ENCODE measurements around the gene TTBK2.
A peak's percentile ranks its signal among the peaks of the same experiment; 100 is the strongest.

The TTBK2 gene

DNA sequence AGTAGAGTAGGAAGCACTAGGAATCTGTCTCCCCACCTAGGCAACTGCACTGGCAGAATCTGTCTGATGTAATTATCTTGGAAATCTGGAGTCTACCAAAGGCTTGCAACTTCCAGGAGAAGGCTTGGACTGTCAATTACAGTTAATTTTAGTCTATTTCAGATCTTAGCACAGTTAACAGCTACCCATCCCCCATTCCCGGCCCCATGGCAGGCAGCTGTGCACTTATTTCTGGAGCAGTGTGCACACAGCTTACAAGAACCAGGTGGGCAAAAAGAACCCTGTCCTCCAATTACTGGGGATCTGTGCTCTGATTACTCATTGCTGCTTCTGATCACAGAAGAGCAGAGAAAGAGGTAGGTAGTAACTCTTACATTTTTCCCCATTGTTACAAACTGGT lies 171.3 kb downstream of the TTBK2 start:
- no peak for DNase-seq

- no peak for DNase-seq
Measured at GRCh38 chr15:42744195-42744594, 176.4 kb downstream of the TTBK2 start.

GRCh38 chr15:42742149-42742548 lies 178.4 kb downstream of the TTBK2 start:
- DNase-seq: no peak

DNA sequence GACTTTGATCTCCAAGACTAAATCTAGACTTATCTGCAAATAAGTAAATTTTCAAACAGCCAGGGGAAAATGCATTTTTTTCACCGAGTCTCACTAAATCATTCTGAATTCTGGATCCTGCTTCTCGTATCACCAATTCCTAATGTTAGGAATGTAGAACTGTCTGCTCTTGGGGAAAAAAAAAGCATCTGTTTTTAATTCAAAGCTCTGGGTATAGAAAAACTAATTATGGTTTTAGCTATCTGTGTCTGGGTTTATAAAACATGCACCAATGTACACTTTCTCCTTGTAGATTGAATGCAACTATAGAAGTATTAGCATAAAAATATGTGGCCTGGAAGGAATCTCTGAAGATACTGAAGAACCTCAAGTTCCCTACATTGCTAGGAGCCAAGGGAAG lies 178.9 kb downstream of the TTBK2 start:
- no peak for DNase-seq

DNA sequence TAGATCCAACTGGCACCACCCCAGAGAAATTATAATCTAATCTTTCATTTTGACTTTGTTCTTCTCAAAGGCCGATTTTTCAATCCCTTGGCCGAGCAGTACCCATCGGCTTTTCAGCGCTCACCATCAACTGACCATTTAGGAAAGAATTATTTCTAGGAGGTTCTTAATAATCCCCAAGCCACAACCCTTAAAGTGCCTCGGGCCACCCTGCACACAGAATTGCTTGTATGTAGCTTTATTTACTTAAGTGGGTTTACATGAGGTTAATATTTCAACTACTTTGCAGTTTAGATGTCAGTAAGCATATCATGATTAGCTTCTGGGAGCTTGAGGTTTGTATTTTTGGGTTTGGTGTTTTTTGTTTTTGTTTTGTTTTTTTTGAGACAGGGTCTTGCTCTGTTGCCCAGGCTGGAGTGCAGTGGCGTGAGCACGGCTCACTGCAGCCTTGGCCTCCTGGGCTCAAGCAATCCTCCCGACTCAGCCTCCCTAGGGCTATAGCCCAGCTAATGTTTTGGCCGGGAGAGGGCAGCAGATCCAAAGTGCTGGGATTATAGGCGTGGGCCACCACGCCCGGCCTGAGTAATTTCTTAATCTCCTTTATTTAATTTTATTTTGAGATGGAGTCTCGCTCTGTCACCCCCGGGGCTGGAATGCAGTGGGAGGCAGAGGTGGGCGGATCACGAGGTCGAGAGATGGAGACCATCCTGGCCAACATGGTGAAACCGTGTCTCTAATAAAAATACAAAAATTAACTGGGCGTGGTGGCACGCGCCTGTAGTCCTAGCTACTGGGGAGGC lies 182.8 kb downstream of the TTBK2 start:
- DNase-seq: no peak

DNA sequence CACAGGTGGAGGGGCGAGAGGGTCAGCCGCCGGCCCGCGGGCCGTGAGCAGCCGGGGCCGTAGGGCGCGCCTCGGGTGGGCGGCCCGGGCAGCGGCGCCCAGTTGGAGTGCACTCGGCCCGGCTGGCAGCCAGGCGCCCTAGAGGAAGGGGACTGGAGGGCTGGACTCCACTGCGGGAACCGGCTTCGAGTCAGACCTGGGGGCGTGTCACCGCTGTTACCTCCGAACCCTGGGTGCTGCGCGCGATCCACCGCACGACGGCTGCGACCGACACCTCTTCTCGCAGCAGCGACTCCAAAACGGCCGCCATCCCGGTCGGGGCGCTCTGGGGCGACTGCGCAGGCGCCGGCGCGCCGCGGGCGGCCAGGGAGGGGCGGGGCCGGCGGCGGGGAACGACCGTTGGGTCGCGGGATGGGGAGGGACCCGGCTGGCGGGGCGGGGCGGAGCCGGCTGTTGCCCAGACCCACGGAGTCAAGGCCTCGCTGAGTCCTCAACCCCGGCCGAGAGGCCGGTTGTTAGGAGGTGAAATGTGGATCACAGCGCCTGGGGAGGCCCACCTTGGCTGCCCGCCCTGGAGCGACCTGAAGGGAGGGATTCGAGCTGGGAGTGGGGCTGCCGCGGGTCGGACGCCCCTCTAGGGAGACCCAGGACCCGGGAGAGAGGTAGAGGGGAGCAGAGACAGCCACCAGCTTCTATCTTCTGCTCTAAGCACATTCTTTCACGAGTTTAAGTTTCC lies 183.6 kb downstream of the TTBK2 start, which contains the start of gene CDAN1:
Gene CDAN1 (minus strand): TSS at position 336 of the 736 bp plus-strand sequence. CDS start 26 bp downstream, at position 310.
- peak; percentile 44 for DNase-seq

DNA sequence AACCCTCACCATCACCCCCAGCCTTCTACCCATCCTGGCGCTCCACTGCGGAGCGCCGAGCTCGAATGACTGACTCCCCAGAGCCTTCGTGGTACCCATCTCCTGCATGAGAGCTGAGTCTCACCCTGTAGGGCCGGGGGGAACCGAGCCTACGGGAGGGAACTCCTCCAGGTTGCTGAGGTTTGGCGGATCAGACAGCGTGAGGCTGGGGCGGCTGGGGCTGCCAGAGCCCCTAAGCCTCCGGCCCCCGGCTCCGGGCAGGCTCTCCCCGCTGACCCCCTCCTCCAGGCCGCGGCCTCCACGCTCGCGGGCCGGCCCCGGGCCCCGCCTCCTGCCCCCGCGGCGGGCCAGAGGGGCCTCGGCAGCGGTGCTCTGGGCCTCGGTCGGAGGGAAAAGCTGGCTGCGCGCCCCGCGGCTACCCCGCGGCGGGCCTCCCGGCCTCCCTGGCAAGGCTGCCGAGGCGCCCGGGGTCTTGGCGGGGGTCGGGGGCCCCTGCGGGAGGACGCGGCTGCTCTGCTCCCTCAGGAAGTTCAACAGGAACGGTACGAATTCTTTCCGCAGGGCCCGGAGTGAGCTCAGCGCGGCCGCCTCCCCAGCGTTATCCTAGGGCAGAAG lies 184.3 kb downstream of the TTBK2 start:
- no peak for DNase-seq

DNA sequence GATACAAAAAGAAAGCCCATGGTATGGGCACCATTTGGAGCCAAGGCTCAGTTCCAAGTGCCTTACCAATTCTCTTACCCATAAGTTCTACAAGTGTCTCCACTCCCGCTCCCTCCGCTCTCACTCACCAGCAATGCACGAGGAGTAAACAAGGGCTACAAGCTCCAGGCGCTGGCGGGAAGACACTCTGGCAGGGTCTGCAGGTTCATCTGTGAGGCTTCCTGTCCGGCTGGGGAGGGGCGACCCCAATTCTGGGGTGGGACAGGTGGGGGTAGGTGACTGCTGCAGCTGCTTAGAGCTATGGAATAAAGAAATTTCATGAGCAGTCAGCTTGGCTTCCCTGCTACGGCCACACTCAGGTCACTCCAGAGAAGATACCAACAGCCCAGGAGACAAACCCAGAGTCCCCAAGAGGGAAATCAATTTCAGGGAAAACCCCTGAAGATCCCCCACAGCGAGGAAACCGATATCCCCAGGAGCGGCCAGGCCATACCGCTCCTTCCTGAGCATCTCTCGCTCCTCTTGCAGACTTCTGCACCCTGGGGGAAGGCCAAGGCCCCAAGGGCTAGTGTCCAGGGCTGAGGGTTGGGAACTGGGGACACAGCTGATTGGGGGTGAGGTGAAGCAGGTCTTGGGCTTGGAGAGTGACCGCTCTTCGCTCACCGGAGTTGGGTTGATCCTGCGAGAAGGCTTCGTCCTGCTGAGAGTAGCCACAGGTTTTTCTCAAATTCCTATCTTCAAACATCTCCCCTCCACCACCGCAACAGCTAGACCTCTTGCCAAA lies 185.0 kb downstream of the TTBK2 start:
- DNase-seq: no peak

- DNase-seq: no peak
Measured at GRCh38 chr15:42734076-42734672, 186.4 kb downstream of the TTBK2 start.

- no peak for DNase-seq
Measured at GRCh38 chr15:42733027-42733426, 187.6 kb downstream of the TTBK2 start.

DNA sequence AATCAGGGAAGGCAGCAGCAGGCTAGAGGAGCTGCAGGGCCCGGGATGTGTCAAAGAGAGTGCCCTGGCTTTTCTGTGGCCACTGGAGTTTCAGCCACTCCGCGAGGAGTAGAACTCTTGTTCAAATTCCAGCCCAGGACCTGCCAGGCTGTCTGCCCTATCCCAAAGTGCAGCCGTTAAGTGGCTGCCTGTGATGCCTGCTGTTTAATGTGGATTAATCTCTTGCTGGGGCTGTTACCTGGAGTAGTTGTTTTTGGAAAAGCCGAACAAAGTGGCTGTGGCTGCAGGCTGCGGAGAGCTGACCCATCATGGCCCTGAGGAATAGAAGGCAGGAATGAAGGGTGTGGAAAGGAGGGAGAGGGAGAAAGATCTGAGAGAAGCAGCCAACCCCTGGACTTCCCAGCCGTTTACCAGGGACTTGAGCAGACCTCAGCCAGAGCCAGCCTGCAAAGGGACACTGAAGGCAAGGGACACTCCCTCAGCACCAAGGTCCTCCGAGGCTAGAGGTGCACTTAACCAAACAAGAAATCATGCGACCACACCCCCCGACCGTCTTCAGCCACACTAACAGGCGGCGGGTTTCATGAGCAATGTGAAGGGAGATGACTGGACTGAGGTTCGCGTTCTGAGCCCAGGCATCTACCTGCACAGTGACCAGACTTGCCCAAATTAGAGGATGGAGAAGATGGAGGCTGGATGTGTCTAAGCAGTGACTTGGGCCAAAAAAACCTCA lies 188.3 kb downstream of the TTBK2 start:
- DNase-seq: no peak

DNA sequence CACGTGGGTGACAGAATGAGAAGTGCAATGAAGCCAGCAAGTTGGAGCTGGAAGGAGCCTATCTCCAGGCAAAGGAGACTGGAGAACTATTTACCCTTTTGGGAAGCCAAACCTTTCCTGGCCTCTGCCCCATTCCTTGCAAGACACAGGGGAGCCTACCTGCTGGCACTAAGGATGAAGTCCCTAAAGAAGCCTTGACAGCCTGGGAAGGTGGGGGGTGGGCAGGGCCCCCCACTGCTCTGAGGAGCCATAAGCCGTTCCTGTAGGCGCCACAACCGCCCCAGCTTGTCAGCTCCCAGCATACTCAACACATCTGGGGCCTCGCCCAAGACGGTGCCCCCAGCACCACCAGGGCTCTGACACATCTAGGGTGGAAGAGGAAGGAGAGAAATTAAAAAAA lies 189.1 kb downstream of the TTBK2 start:
- no peak for DNase-seq

GRCh38 chr15:42730536-42730935 lies 190.0 kb downstream of the TTBK2 start:
- no peak for DNase-seq

DNA sequence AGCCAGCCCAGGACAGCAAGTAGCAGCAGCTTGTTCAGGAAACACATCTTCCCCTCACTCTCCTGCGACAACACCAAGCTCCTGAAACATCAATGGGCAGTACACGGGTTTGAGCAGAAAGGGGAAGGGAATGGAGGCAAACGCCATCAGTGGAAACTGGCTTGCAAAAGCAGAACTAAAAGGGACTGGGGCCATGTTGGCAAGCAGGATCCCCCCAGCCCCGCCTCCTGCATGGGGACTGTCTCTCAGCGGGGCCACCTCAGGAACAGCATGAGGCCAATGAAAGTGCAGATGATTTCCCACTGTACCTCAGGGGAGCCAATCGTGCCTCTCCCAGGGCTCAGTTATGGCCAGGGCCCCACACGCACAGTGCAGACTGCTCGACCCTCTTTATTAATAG lies 190.4 kb downstream of the TTBK2 start:
- no peak for DNase-seq

GRCh38 chr15:42729409-42729808 lies 191.2 kb downstream of the TTBK2 start:
- DNase-seq: no peak

- DNase-seq: no peak
Measured at GRCh38 chr15:42728972-42729371, 191.6 kb downstream of the TTBK2 start.

GRCh38 chr15:42728560-42728959 lies 192.0 kb downstream of the TTBK2 start:
- DNase-seq: no peak

DNA sequence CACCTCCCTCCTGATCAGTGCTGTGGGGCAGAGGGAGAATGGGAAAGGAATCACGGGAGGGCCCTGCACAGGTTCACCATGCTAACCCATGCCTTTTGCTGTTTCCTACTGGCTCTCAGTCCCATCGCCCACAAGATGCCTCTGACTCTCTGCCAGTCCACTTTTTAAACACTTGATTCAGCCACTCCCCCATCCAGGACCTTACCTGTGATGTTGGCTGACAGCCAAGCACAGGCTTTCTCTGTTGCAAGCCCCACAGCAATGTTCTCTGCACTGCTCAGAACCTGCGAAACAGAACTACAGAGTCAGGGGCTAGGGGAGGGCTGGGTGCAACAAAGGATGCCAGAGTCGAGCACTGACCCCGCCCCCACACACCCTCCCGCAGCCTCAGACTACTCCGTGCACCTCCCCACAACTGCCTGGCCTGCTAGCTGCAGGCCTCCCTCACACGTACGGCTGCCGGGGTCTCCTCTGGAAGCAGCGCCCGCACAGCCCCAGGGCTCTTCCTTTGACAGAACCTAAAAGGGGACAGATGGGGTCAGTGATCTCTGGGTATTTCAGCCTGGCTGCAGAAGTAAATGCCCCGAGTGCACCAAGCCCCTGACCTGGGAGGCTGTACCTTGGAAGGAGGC lies 192.7 kb downstream of the TTBK2 start:
- DNase-seq: no peak

GRCh38 chr15:42726114-42726513 lies 194.5 kb downstream of the TTBK2 start:
- DNase-seq: no peak

DNA sequence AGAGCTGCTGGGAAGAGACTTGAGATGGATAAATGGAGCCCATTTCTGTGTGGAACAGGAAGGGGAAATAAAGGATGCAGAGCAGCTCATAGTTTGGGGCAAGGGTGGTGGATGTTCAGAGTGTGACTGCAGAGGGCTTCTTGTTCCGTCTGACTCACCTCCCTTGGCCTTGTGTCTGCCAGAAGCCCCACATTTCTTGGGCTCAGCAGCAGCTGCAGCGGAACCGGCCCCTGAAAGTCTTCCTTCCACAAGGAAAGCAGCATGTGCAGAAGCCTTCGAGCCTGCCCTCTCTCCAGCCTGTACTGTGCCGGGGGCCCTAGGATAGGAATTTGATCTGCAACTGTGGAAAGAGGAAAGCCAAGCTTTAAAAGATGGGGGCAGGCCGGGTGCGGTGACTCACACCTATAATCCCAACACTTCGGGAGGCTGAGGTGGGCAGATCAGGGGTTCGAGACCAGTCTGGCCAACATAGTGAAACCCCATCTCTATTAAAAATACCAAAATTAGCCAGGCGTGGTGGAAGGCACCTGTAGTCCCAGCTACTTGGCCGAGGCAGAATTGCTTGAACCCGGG lies 195.2 kb downstream of the TTBK2 start:
- DNase-seq: no peak

GRCh38 chr15:42724276-42724675 lies 196.3 kb downstream of the TTBK2 start:
- no peak for DNase-seq

All from SHP77 treated with DMSO at 0.1 percent for 48 hours (cell line).